ENCODE data around the gene FXYD6.
A peak's percentile ranks its signal among the peaks of the same experiment; 100 is the strongest.
"Not testable (repeated sequence)": the region's sequence is repeated elsewhere in the genome, so short reads cannot be mapped to it uniquely, and the experiment has no call there.

The FXYD6 gene

GRCh38 chr11:117876341-117877119 is at the start of gene FXYD6:
Gene FXYD6 (minus strand): TSS chr11:117876658. CDS start chr11:117842776, 33,882 bp downstream.
- peak; percentile 91 for DNase-seq

GRCh38 chr11:117926166-117926565 is 49.7 kb upstream of the FXYD6 start:
- DNase-seq, result not testable (repeated sequence)

GRCh38 chr11:117925198-117925925 is 48.9 kb upstream of the FXYD6 start:
- no peak for DNase-seq

GRCh38 chr11:117924631-117925170 is 48.2 kb upstream of the FXYD6 start:
- DNase-seq, result no peak

GRCh38 chr11:117923773-117924172 is 47.3 kb upstream of the FXYD6 start:
- no peak for DNase-seq

- no peak for DNase-seq
These were observed 46.8 kb upstream of the FXYD6 start for GRCh38 chr11:117923275-117923674.

- DNase-seq, result no peak
These were observed 45.4 kb upstream of the FXYD6 start for GRCh38 chr11:117921893-117922292.

- DNase-seq, result no peak
These were observed 45.0 kb upstream of the FXYD6 start for GRCh38 chr11:117921456-117921855.

- peak; percentile 69 for DNase-seq
These were observed 43.3 kb upstream of the FXYD6 start for GRCh38 chr11:117919781-117920221.

- no peak for DNase-seq
These were observed 42.9 kb upstream of the FXYD6 start for GRCh38 chr11:117919341-117919740.

GRCh38 chr11:117918366-117919255 is 42.2 kb upstream of the FXYD6 start:
- peak; percentile 38 for DNase-seq

- peak; percentile 43 for DNase-seq
These were observed 41.2 kb upstream of the FXYD6 start for GRCh38 chr11:117917591-117918151.

- peak; percentile 29 for DNase-seq
These were observed 40.5 kb upstream of the FXYD6 start for GRCh38 chr11:117916956-117917355.

GRCh38 chr11:117915672-117916235 is 39.3 kb upstream of the FXYD6 start:
- DNase-seq, result peak; percentile 17

GRCh38 chr11:117914991-117915618 is 38.6 kb upstream of the FXYD6 start:
- DNase-seq, result peak; percentile 57

- DNase-seq, result peak; percentile 47
These were observed 37.9 kb upstream of the FXYD6 start for GRCh38 chr11:117914398-117914761.

GRCh38 chr11:117913736-117914397 is 37.4 kb upstream of the FXYD6 start:
- no peak for DNase-seq

- DNase-seq, result no peak
These were observed 36.0 kb upstream of the FXYD6 start for GRCh38 chr11:117912497-117912896.

- DNase-seq, result peak; percentile 21
These were observed 35.2 kb upstream of the FXYD6 start for GRCh38 chr11:117911694-117912093.

GRCh38 chr11:117910941-117911655 is 34.6 kb upstream of the FXYD6 start:
- DNase-seq, result peak; percentile 22

All from islet precursor cell (in vitro differentiated cells).